Spleen (tissue), 7 donors: ENCODE results near the gene RPRD1A.

Source experiments
- POLR2A ChIP-seq, 3 donors: fragments of 450-650 bp; IDR thresholded peaks; one replicate each; pipeline ENCODE4 v1.5.1; 2017; ENCODE audit warnings: antibody characterized with exemption in 3 of 3, mild to moderate bottlenecking in 1 of 3
- POLR2AphosphoS5 ChIP-seq, 3 donors: sonication (generic); formaldehyde crosslinking; IDR thresholded peaks; one replicate each; pipeline ENCODE4 v1.5.1; 2017; ENCODE audit warnings: antibody characterized with exemption in 3 of 3
- TF ChIP-seq, protein P1 (sequence below), 11 experiments: fragments of 200-600 bp in 7 of 11; fragments of 450-650 bp in 4 of 11; sonication (generic) in 4 of 11; IDR thresholded peaks in 8 of 11; conservative IDR thresholded peaks in 3 of 11; 1 replicate in 7 of 11; 2 replicates in 4 of 11; pipeline versions ENCODE4 v1.4.0 to v1.8.0; 2016 to 2021; ENCODE audit warnings: antibody characterized with exemption in 11 of 11, inconsistent platforms in 4 of 11, mild to moderate bottlenecking in 1 of 11
- donor health status: DM: no; HTN: no; CAD: no; lungs with moderate emphysema.
- donor health status: DM: no; HTN: no; CAD: no.
- donor health status: DM: no; HTN: no; CAD: no.

DNA sequence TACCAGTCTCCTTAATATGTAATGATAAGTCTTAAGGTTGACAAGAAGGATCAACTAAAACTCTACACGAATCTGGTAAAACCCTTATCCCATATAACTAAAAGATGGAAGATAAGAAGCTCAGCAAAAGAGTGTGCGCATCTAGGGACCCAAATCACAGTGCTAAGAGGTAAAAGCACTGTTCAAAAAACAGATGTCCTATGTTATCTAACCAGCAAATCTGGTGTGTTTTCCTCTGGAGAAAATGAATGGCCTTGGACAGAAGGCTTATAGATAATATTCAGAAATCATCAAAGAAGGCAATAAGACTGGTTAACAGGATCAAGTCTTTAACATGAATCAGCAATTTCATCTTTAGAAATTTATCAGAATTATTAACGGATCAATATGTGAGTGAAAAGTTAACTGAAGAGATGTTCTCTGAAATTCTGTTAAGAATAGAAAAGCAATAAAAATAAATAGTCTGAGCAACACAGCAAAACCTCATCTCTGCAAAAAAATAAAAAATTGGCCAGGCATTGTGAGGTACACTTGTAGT, 47.1 kb downstream of the RPRD1A start:
- TF ChIP-seq, protein P1, sequence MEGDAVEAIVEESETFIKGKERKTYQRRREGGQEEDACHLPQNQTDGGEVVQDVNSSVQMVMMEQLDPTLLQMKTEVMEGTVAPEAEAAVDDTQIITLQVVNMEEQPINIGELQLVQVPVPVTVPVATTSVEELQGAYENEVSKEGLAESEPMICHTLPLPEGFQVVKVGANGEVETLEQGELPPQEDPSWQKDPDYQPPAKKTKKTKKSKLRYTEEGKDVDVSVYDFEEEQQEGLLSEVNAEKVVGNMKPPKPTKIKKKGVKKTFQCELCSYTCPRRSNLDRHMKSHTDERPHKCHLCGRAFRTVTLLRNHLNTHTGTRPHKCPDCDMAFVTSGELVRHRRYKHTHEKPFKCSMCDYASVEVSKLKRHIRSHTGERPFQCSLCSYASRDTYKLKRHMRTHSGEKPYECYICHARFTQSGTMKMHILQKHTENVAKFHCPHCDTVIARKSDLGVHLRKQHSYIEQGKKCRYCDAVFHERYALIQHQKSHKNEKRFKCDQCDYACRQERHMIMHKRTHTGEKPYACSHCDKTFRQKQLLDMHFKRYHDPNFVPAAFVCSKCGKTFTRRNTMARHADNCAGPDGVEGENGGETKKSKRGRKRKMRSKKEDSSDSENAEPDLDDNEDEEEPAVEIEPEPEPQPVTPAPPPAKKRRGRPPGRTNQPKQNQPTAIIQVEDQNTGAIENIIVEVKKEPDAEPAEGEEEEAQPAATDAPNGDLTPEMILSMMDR (IDR thresholded peaks at IDR 0.05 in 8 of 11, conservative IDR thresholded peaks at IDR 0.05 in 3 of 11) = no peak
- no peak for TF ChIP-seq POLR2A (IDR thresholded peaks at IDR 0.05)
- TF ChIP-seq POLR2AphosphoS5 (IDR thresholded peaks at IDR 0.05) = no peak
